A673 (cell line): Measurements from ENCODE around the gene TGFB1I1.

Experiments used
- EZH2 ChIP-seq: fragments of 200-600 bp; sonication (generic); IDR thresholded peaks from 2 replicates; pipeline ENCODE4 v1.6.1; 2017; ENCODE audit warnings: borderline replicate concordance, low read depth, mild to moderate bottlenecking, mixed read lengths, antibody characterized with exemption, low read length; ENCODE audit not compliant: poor library complexity, severe bottlenecking
- TF ChIP-seq, protein P1 (sequence below): fragments of 300-800, 200-600 bp; sonication (generic); conservative IDR thresholded peaks from 2 replicates; pipeline ENCODE4 v1.5.1; 2017; ENCODE audit warnings: low read depth, mild to moderate bottlenecking, antibody characterized with exemption, low read length, moderate library complexity, mixed read lengths

- TF ChIP-seq, protein P1, sequence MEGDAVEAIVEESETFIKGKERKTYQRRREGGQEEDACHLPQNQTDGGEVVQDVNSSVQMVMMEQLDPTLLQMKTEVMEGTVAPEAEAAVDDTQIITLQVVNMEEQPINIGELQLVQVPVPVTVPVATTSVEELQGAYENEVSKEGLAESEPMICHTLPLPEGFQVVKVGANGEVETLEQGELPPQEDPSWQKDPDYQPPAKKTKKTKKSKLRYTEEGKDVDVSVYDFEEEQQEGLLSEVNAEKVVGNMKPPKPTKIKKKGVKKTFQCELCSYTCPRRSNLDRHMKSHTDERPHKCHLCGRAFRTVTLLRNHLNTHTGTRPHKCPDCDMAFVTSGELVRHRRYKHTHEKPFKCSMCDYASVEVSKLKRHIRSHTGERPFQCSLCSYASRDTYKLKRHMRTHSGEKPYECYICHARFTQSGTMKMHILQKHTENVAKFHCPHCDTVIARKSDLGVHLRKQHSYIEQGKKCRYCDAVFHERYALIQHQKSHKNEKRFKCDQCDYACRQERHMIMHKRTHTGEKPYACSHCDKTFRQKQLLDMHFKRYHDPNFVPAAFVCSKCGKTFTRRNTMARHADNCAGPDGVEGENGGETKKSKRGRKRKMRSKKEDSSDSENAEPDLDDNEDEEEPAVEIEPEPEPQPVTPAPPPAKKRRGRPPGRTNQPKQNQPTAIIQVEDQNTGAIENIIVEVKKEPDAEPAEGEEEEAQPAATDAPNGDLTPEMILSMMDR = no peak
- no peak for TF ChIP-seq EZH2
Observed at GRCh38 chr16:31467151-31467773, 4.7 kb upstream of the TGFB1I1 start.
